A673 (cell line): ENCODE data around the gene RPL10A. TPM values are rescaled to one million over a fixed set of nuclear protein-coding genes. Genes with fewer than 3 reads are reported as not detected.

Source experiments
- Bru-seq: library from RNA; stranded (reverse); fragments of 400-500 nt; gene quantifications from one replicate; lab custom pipeline; 2021; lab: Mats Ljungman, UMichigan
- BruChase-seq, 2 experiments: library from RNA; stranded (reverse); fragments of 400-500 nt; gene quantifications; one replicate each; lab custom pipeline; 2021; lab: Mats Ljungman, UMichigan
- BruUV-seq: library from RNA; stranded (reverse); fragments of 400-500 nt; replicated peaks from 2 replicates; lab custom pipeline; 2021; lab: Mats Ljungman, UMichigan
- CTCF ChIA-PET: fragments of 300-600 bp; sonication (Branson Sonifier 250); formaldehyde crosslinking; loops from one replicate; lab custom pipeline; 2022; ENCODE audit warnings: antibody characterized with exemption; lab: Charles Lee
- POLR2A ChIA-PET: fragments of 300-600 bp; sonication (Branson Sonifier 250); formaldehyde crosslinking; loops from one replicate; lab custom pipeline; 2022; ENCODE audit warnings: antibody characterized with exemption; ENCODE audit not compliant: low non-redundant PET; lab: Charles Lee
- DNase-seq: peaks from one replicate; pipeline ENCODE4 v3.0.0-alpha.2; 2015; ENCODE audit warnings: low spot score
- H3K27ac ChIP-seq: fragments of 200-600 bp; sonication (generic); 2 replicates; pipeline ENCODE4 v1.5.1; 2016; ENCODE audit warnings: mixed run types, low read depth, mild to moderate bottlenecking, mixed read lengths, antibody characterized with exemption, low read length; ENCODE audit not compliant: poor library complexity, severe bottlenecking
- H3K27me3 ChIP-seq: fragments of 200-600 bp; sonication (generic); replicated peaks from 2 replicates; pipeline ENCODE4 v1.6.1; 2017; ENCODE audit warnings: mixed run types, low read depth, mild to moderate bottlenecking, mixed read lengths, antibody characterized with exemption, low read length; ENCODE audit not compliant: insufficient read depth, poor library complexity
- H3K36me3 ChIP-seq: fragments of 200-600 bp; sonication (generic); 2 replicates; pipeline ENCODE4 v1.6.1; 2016; ENCODE audit warnings: mixed run types, mild to moderate bottlenecking, mixed read lengths, antibody characterized with exemption, low read length; ENCODE audit not compliant: insufficient read depth, poor library complexity, severe bottlenecking
- H3K4me1 ChIP-seq: fragments of 200-600 bp; sonication (generic); 2 replicates; pipeline ENCODE4 v1.6.1; 2017; ENCODE audit warnings: mixed run types, mild to moderate bottlenecking, mixed read lengths, antibody characterized with exemption, low read length; ENCODE audit not compliant: insufficient read depth, poor library complexity, severe bottlenecking
- H3K4me3 ChIP-seq: fragments of 200-600 bp; sonication (generic); 2 replicates; pipeline ENCODE4 v1.5.1; 2016; ENCODE audit warnings: low read depth, mixed run types, mild to moderate bottlenecking, mixed read lengths, low read length; ENCODE audit not compliant: poor library complexity, severe bottlenecking
- H3K9me3 ChIP-seq: fragments of 200-600 bp; sonication (generic); 2 replicates; pipeline ENCODE4 v1.6.1; 2016; ENCODE audit warnings: mixed run types, low read depth, mild to moderate bottlenecking, mixed read lengths, antibody characterized with exemption, low read length; ENCODE audit not compliant: poor library complexity, severe bottlenecking
- EZH2 ChIP-seq: fragments of 200-600 bp; sonication (generic); IDR thresholded peaks from 2 replicates; pipeline ENCODE4 v1.6.1; 2017; ENCODE audit warnings: borderline replicate concordance, low read depth, mild to moderate bottlenecking, mixed read lengths, antibody characterized with exemption, low read length; ENCODE audit not compliant: poor library complexity, severe bottlenecking
- intact Hi-C: fragments of 100-400 bp; cut with micrococcal nuclease; formaldehyde crosslinking; loops from one replicate; pipeline ENCODE4 v1.10.0; 2022; ENCODE audit not compliant: unreplicated experiment
- long read RNA-seq: library from polyadenylated mRNA; stranded (forward); transcript quantifications from one replicate; pipeline ENCODE4 v2.0.0, GENCODE V29; 2022
- total RNA-seq: library from RNA; stranded (reverse); gene quantifications from 2 replicates; pipeline ENCODE4 v1.2.3, GENCODE V29; 2021
- TF ChIP-seq, protein P1 (sequence below): fragments of 300-800, 200-600 bp; sonication (generic); conservative IDR thresholded peaks from 2 replicates; pipeline ENCODE4 v1.5.1; 2017; ENCODE audit warnings: low read depth, mild to moderate bottlenecking, antibody characterized with exemption, low read length, moderate library complexity, mixed read lengths

RPL10A gene
- total RNA-seq (1,064 and 1,085 TPM in 2 replicates), Bru-seq, nascent RNA (percentile 99 among the genes with signal in this experiment), BruChase-seq, experiment 1, labeled RNA remaining after a 2-hour chase (percentile 98 among the genes with signal in this experiment), BruChase-seq, experiment 2, labeled RNA remaining after a 6-hour chase (percentile 98 among the genes with signal in this experiment)
- long read RNA-seq, transcript RPL10A-204 (6 exons, 962 nt) = minor isoform, 12 of 997 reads
- long read RNA-seq, transcript RPL10A-201 (6 exons, 716 nt) = major isoform, 842 of 997 reads
- long read RNA-seq, transcript RPL10A-203 (5 exons, 1,069 nt) = minor isoform, 30 of 997 reads
- long read RNA-seq, transcript RPL10A-202 (5 exons, 1,063 nt) = minor isoform, 26 of 997 reads
- long read RNA-seq, partial matches to known transcripts = 35 of 997 reads
- long read RNA-seq, other reads (novel, unspliced or antisense) = 46 of 997 reads

DNA sequence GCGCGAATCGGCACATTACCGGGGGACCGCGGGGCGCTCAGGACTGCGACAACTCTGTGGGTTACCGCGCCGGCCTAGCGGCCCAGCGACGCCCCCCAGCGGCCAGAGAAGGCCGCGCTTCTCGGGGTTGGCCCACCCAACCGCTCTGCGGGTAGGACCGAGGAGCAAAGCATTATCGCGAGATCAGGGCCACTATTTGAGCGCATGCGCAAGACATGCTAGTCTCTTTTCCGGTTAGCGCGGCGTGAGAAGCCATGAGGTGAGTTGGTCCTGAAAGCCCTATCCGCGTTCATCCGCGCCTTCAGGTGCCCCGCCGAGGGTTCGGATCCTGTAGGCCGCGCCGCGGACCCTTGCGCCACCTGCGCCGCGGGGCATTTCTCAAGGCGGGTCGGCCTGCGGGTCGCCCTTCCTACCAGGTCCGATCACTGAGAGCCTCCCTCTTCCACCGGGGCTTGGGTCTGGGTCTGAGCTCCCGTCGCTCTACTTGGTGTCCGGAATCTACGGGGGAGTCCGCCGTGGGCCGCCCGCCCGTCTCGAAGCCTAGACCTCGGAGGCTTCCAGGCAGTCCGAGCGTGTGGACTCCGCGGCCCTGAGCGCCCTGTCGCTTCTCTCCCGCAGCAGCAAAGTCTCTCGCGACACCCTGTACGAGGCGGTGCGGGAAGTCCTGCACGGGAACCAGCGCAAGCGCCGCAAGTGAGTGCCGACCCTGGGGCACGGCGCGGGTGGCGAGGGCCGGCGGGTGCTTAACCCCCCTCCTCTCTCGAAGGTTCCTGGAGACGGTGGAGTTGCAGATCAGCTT, at the start of gene RPL10A:
Gene RPL10A, plus strand, starts transcription at position 221 of the 799 bp plus-strand sequence. Its CDS starts 34 bp downstream, at position 255.
- Histone ChIP-seq H3K4me3 (peak within 1 kb of the TSS; percentile 99), H3K27me3 (no peaks in the 10 kb centered on the region), H3K9me3 (no peaks in the 10 kb centered on the region), H3K27ac (peak within 1 kb of the TSS; percentile 99), H3K36me3 (peaks cover 66% of the 10 kb centered on the region), H3K4me1 (peaks cover 17% of the 10 kb centered on the region)
- POLR2A ChIA-PET = no interaction called here
- intact Hi-C loops = loop anchor here (5.0 kb wide), 1 partner anchor 126 kb away; the partner anchor contains the start of gene PPARD
- CTCF ChIA-PET = interaction anchor here (0.8 to 1.2 kb wide), 3 partner anchors 16 to 49 kb away, joined by 3 to 4 read pairs (median 4); partner anchors contain the start of gene FANCE
- peak; percentile 97 for DNase-seq
- no TSS peak for BruUV-seq
- TF ChIP-seq EZH2 = no peak
- TF ChIP-seq, protein P1, sequence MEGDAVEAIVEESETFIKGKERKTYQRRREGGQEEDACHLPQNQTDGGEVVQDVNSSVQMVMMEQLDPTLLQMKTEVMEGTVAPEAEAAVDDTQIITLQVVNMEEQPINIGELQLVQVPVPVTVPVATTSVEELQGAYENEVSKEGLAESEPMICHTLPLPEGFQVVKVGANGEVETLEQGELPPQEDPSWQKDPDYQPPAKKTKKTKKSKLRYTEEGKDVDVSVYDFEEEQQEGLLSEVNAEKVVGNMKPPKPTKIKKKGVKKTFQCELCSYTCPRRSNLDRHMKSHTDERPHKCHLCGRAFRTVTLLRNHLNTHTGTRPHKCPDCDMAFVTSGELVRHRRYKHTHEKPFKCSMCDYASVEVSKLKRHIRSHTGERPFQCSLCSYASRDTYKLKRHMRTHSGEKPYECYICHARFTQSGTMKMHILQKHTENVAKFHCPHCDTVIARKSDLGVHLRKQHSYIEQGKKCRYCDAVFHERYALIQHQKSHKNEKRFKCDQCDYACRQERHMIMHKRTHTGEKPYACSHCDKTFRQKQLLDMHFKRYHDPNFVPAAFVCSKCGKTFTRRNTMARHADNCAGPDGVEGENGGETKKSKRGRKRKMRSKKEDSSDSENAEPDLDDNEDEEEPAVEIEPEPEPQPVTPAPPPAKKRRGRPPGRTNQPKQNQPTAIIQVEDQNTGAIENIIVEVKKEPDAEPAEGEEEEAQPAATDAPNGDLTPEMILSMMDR = peak; percentile 99

DNA sequence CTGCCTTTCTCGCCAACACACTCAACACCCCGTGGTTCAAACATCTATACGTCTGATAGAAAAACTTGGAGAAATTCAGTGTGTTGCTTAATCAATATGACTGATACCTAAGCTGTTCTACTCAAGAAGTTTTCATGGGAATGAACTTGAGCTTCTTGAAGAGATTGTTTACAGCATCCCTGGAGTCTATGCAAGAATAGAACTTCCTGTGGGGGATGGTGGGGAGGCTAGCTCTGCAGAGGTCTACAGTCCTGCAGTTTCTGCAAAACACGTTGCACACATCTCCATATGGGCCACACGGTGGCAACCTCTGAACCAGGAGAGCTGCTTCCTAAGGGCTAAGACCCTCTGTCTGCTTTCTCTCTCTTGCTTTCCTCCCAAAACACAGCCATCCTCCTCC, 48.8 kb upstream of the RPL10A start:
- BruUV-seq = no TSS peak
- Histone ChIP-seq H3K4me1 (peaks cover 4% of the 10 kb centered on the region), H3K4me3 (no peak overlapping the region), H3K27ac (no peak overlapping the region), H3K27me3 (no peaks in the 10 kb centered on the region), H3K36me3 (no peaks in the 10 kb centered on the region), H3K9me3 (no peaks in the 10 kb centered on the region)
- DNase-seq = peak; percentile 57
- ChIA-PET POLR2A (no interaction called here), CTCF (interaction anchor here (0.5 to 1.4 kb wide), 3 partner anchors 30 to 77 kb away, joined by 4 to 11 read pairs (median 4); partner anchors contain the start of gene RPL10A)
- intact Hi-C loops = no loop called here
- no peak for TF ChIP-seq EZH2
- TF ChIP-seq, protein P1 = peak; percentile 43

DNA sequence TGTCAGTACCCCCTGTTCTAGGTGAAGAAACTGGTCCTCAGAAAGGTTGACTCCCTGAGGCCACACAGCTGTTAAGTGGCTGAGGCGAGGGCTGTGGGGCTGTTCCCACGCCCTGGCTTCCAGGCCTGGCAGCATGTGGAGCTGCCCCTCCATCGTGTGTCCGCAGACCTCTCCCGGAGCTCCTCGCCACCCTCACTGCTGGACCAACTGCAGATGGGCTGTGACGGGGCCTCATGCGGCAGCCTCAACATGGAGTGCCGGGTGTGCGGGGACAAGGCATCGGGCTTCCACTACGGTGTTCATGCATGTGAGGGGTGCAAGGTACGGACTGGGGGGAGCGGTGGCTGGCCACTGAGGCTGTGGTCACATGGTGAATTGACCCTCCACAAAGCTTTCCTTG, 48.2 kb upstream of the RPL10A start:
- DNase-seq = no peak
- no TSS peak for BruUV-seq
- H3K27me3 ChIP-seq = no peaks in the 10 kb centered on the region
- no peaks in the 10 kb centered on the region for H3K9me3 ChIP-seq
- no peak overlapping the region for H3K4me3 ChIP-seq
- no peak overlapping the region for H3K27ac ChIP-seq
- TF ChIP-seq, protein P1 = no peak
- TF ChIP-seq EZH2 = no peak
- ChIA-PET POLR2A (no interaction called here), CTCF (interaction anchor here (0.8 to 1.4 kb wide), 2 partner anchors 29 to 48 kb away, joined by 4 to 11 read pairs; partner anchors contain the start of gene RPL10A)
- H3K36me3 ChIP-seq = no peaks in the 10 kb centered on the region
- peaks cover 4% of the 10 kb centered on the region for H3K4me1 ChIP-seq
- intact Hi-C loops = no loop called here
